Fibroblast of lung (primary cell): ENCODE measurements around the gene ARHGAP11A. TPM values are rescaled to one million over a fixed set of nuclear protein-coding genes. Genes with fewer than 3 reads are reported as not detected.
A peak's percentile ranks its signal among the peaks of the same experiment; 100 is the strongest.

Experiments
- DNase-seq, 2 donors: peaks; one replicate each; pipeline versions ENCODE4 v3.0.0 to v3.0.0-alpha.2; 2010; ENCODE audit warnings: low read depth in 2 of 2
- H2AFZ ChIP-seq: 2 replicates; pipeline ENCODE4 v1.5.1; 2012; ENCODE audit warnings: low read length, control low read depth, inconsistent platforms
- H3K27ac ChIP-seq: 2 replicates; pipeline ENCODE4 v1.5.1; 2011; ENCODE audit warnings: low read length, control low read depth; ENCODE audit not compliant: insufficient read depth
- H3K27me3 ChIP-seq: 2 replicates; pipeline ENCODE4 v1.5.1; 2011; ENCODE audit warnings: mild to moderate bottlenecking, low read length; ENCODE audit not compliant: control insufficient read depth, insufficient read depth
- H3K36me3 ChIP-seq: 2 replicates; pipeline ENCODE4 v1.5.1; 2011; ENCODE audit warnings: low read length; ENCODE audit not compliant: control insufficient read depth, insufficient read depth
- H3K4me1 ChIP-seq: 2 replicates; pipeline ENCODE4 v1.5.1; 2011; ENCODE audit warnings: low read length; ENCODE audit not compliant: control insufficient read depth, insufficient read depth; ENCODE audit errors: extremely low read depth
- H3K4me2 ChIP-seq: 2 replicates; pipeline ENCODE4 v1.5.1; 2011; ENCODE audit warnings: low read length, control low read depth; ENCODE audit not compliant: insufficient read depth; ENCODE audit errors: extremely low read depth
- H3K4me3 ChIP-seq, 4 experiments: fragments of 200-600 bp in 1 of 4; sonication (generic) in 1 of 4; replicated peaks in 1 of 4; 2 replicates each; pipeline ENCODE4 v1.5.1; 2011 to 2016; ENCODE audit warnings: low read length in 4 of 4, low read depth in 3 of 4, mild to moderate bottlenecking in 3 of 4, control low read depth in 2 of 4, inconsistent platforms in 1 of 4, mixed read lengths in 1 of 4; ENCODE audit not compliant: insufficient read depth in 1 of 4; ENCODE audit errors: control extremely low read depth in 1 of 4
- H3K79me2 ChIP-seq: 2 replicates; pipeline ENCODE4 v1.5.1; 2012; ENCODE audit warnings: mild to moderate bottlenecking, low read length, inconsistent platforms; ENCODE audit not compliant: control insufficient read depth, insufficient read depth
- H3K9ac ChIP-seq: 2 replicates; pipeline ENCODE4 v1.5.1; 2011; ENCODE audit warnings: mild to moderate bottlenecking, low read length, control low read depth; ENCODE audit not compliant: insufficient read depth
- H3K9me3 ChIP-seq: 2 replicates; pipeline ENCODE4 v1.5.1; 2012; ENCODE audit warnings: low read depth, low read length; ENCODE audit not compliant: control insufficient read depth, insufficient read depth
- H4K20me1 ChIP-seq: 2 replicates; pipeline ENCODE4 v1.5.1; 2011; ENCODE audit warnings: low read length; ENCODE audit not compliant: control insufficient read depth, insufficient read depth; ENCODE audit errors: extremely low read depth
- EZH2 ChIP-seq: IDR thresholded peaks from 2 replicates; pipeline ENCODE4 v1.5.1; 2012; ENCODE audit warnings: low read length, control low read depth, mild to moderate bottlenecking; ENCODE audit errors: missing control alignments
- polyA plus RNA-seq, 2 donors: library from polyadenylated mRNA; depleted of rRNA in 1 of 2; stranded (reverse) in 1 of 2; unstranded in 1 of 2; fragments of >200 nt; gene quantifications; 2 replicates each; pipeline ENCODE4 v1.2.1, GENCODE V29; 2011 to 2012; ENCODE audit warnings: missing spikeins in 1 of 2
- total RNA-seq: library from RNA; depleted of rRNA; stranded (reverse); fragments of >200 nt; gene quantifications from 2 replicates; pipeline ENCODE4 v1.2.1, GENCODE V29; 2014
- TF ChIP-seq, protein P1 (sequence below), 2 donors: IDR thresholded peaks in 1 of 2; conservative IDR thresholded peaks in 1 of 2; 1 replicate in 1 of 2; 2 replicates in 1 of 2; pipeline ENCODE4 v1.5.1; 2011 to 2012; ENCODE audit warnings: low read length in 2 of 2, control low read depth in 1 of 2, inconsistent platforms in 1 of 2, low read depth in 1 of 2, mild to moderate bottlenecking in 1 of 2

The ARHGAP11A gene
- total and polyA plus RNA-seq, 2 donors (not counting 1 experiment from before 2014, with no cell fraction given) = 9.1 to 21.1 TPM

DNA sequence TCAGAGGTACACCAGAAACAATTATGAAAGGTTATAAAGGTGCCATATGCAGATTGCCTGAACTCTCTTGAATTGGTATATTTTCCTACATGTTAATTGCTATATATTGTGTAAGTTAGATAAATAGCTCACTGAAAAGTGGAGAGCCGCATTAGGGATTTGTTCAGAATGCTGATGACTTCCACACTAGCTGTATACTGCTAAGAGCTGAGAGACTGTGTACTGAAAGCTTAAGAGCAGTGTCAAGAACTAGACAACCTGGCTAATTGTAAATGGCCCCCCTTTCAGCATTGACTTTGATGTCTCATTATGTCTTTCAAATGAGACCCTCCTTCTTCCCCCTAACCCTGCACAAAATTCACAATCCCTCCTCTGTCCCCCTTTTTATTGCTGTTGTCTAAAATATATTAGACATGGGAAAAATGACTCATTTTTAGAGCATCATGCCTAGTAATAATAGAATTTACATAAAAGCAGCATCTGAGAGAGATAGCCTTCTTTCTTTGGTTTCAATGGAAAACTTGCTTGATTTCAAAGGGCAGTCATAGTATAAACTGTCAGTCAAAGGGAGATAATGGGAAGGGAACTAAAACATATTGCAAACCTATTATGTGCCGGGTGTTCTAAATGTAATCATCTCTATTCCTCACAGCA is 67.8 kb downstream of the ARHGAP11A start:
- Histone ChIP-seq H2AFZ (no peak overlapping the region), H3K27ac (peak overlapping the region; percentile 39), H3K36me3 (no peaks in the 10 kb centered on the region), H3K9ac (no peak overlapping the region), H3K79me2 (no peaks in the 10 kb centered on the region), H4K20me1 (no peaks in the 10 kb centered on the region), H3K4me1 (peaks cover 21% of the 10 kb centered on the region), H3K4me2 (peak overlapping the region; percentile 61), H3K27me3 (no peaks in the 10 kb centered on the region), H3K9me3 (no peaks in the 10 kb centered on the region), H3K4me3 (no peak overlapping the region)
- peak in 1 of 2 donors; percentile 39 for DNase-seq
- TF ChIP-seq EZH2 = no peak
- TF ChIP-seq, protein P1, sequence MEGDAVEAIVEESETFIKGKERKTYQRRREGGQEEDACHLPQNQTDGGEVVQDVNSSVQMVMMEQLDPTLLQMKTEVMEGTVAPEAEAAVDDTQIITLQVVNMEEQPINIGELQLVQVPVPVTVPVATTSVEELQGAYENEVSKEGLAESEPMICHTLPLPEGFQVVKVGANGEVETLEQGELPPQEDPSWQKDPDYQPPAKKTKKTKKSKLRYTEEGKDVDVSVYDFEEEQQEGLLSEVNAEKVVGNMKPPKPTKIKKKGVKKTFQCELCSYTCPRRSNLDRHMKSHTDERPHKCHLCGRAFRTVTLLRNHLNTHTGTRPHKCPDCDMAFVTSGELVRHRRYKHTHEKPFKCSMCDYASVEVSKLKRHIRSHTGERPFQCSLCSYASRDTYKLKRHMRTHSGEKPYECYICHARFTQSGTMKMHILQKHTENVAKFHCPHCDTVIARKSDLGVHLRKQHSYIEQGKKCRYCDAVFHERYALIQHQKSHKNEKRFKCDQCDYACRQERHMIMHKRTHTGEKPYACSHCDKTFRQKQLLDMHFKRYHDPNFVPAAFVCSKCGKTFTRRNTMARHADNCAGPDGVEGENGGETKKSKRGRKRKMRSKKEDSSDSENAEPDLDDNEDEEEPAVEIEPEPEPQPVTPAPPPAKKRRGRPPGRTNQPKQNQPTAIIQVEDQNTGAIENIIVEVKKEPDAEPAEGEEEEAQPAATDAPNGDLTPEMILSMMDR (conservative IDR thresholded peaks at IDR 0.05 in 1 of 2, IDR thresholded peaks at IDR 0.05 in 1 of 2; ENCODE audit: low read depth in 1 of 2, low read length in 2 of 2) = no peak

DNA sequence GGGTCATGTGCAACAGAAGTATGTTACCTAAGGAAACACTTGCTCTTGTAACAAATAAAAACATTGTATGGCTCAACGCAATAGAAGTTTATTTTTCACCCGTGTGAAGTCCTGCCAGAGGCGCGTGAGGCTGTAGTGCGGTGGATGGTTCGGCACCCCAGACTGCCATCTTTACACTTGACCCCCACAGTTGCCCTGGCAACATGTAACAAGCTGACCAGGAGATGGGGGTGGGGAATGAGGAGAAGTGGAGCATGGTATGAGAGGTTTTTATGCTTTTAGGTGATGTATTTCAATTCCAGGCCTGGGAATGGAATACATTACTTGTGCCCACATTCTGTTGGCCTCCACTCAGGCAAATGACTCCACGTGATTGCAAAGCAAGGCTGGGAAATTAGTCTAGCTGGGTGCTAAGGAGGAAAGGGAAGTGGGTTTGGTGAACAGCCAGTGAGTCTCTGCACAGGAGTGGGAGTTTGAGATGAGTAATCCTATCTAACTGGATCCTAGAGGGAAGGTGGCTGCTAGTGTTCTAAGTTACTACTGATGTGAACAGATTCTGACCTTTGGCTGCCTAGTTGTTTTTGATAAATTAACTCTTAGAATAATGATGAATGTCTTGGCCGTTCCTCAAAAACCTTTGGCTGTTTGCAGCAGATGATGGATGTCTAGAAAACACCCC is 68.7 kb downstream of the ARHGAP11A start:
- Histone ChIP-seq H3K79me2 (no peaks in the 10 kb centered on the region), H3K9ac (no peak overlapping the region), H3K36me3 (no peaks in the 10 kb centered on the region), H3K4me2 (no peak overlapping the region), H3K4me1 (peaks cover 21% of the 10 kb centered on the region), H2AFZ (no peak overlapping the region), H3K27me3 (no peaks in the 10 kb centered on the region), H3K4me3 (no peak overlapping the region), H4K20me1 (no peaks in the 10 kb centered on the region), H3K27ac (peak overlapping the region; percentile 1), H3K9me3 (no peaks in the 10 kb centered on the region)
- peak; percentile 92 to 99 for DNase-seq
- no peak for TF ChIP-seq EZH2
- TF ChIP-seq, protein P1 (conservative IDR thresholded peaks at IDR 0.05 in 1 of 2, IDR thresholded peaks at IDR 0.05 in 1 of 2; ENCODE audit: low read depth in 1 of 2, low read length in 2 of 2) = no peak

DNA sequence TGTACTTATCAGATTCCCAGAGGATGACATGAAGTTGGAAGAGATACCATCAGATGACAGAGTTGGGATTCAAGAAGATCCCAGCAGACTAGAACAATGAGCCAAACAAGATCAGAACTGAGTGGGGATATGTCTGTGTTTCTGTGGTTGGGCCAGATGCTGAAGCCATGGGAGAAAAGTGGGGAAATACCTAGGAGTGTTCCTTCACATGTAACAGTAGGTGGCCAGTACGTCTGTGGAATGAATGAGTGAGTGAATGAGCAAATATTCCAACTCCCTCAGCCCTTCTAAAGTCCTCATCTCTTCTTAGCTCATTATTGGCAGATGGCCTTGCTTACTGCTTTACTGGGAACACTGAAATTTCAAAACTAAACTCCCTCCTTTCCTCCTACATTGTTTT is 70.3 kb downstream of the ARHGAP11A start:
- Histone ChIP-seq H4K20me1 (no peaks in the 10 kb centered on the region), H3K4me2 (no peak overlapping the region), H3K27ac (no peak overlapping the region), H3K27me3 (no peaks in the 10 kb centered on the region), H3K79me2 (no peaks in the 10 kb centered on the region), H3K4me1 (peaks cover 21% of the 10 kb centered on the region), H3K9ac (no peak overlapping the region), H3K36me3 (no peaks in the 10 kb centered on the region), H3K9me3 (no peaks in the 10 kb centered on the region), H2AFZ (no peak overlapping the region), H3K4me3 (no peak overlapping the region)
- TF ChIP-seq, protein P1 (conservative IDR thresholded peaks at IDR 0.05 in 1 of 2, IDR thresholded peaks at IDR 0.05 in 1 of 2; ENCODE audit: low read depth in 1 of 2, low read length in 2 of 2) = no peak
- TF ChIP-seq EZH2 = no peak
- DNase-seq = peak in 1 of 2 donors; percentile 85
